NCI-H524 (cell line): Measurements from ENCODE around the gene ZNF764.
"Not testable (repeated sequence)": the region's sequence is repeated elsewhere in the genome, so short reads cannot be mapped to it uniquely, and the experiment has no call there.

Experiments used
- DNase-seq, 2 experiments: peaks; one replicate each; lab custom pipeline; 2025; lab: John Stamatoyannopoulos, UW

Gene ZNF764

GRCh38 chr16:30548416-30549253 is 9.5 kb downstream of the ZNF764 start:
- DNase-seq = no peak

GRCh38 chr16:30546115-30546514 is 12.1 kb downstream of the ZNF764 start:
- DNase-seq = no peak

GRCh38 chr16:30543067-30543466 is 15.1 kb downstream of the ZNF764 start:
- no peak for DNase-seq

- no peak for DNase-seq
These were observed 16.5 kb downstream of the ZNF764 start for GRCh38 chr16:30541502-30542329.

- not testable (repeated sequence) for DNase-seq
These were observed 17.2 kb downstream of the ZNF764 start for GRCh38 chr16:30540916-30541464.

GRCh38 chr16:30539986-30540526 is 18.1 kb downstream of the ZNF764 start:
- not testable (repeated sequence) for DNase-seq

- DNase-seq = no peak
These were observed 18.9 kb downstream of the ZNF764 start for GRCh38 chr16:30539000-30539964.

GRCh38 chr16:30536391-30537024 is 21.7 kb downstream of the ZNF764 start:
- DNase-seq = not testable (repeated sequence)

- DNase-seq = peak in 1 of 2 experiments; percentile 66
These were observed 22.4 kb downstream of the ZNF764 start for GRCh38 chr16:30535777-30536190.

GRCh38 chr16:30535106-30535776 is 22.9 kb downstream of the ZNF764 start:
- DNase-seq = peak in 1 of 2 experiments; percentile 66

GRCh38 chr16:30534368-30535105 is 23.6 kb downstream of the ZNF764 start, which contains the start of gene ZNF747:
Gene ZNF747, minus strand, starts transcription at chr16:30534858. Its CDS starts 179 bp downstream, at chr16:30534679.
- DNase-seq = peak; percentile 91 to 93

- no peak for DNase-seq
These were observed 24.3 kb downstream of the ZNF764 start for GRCh38 chr16:30533748-30534367.

- DNase-seq = no peak
These were observed 25.0 kb downstream of the ZNF764 start for GRCh38 chr16:30533146-30533522.

- DNase-seq = no peak
These were observed 25.7 kb downstream of the ZNF764 start for GRCh38 chr16:30532285-30533145.

GRCh38 chr16:30530163-30531037 is 27.8 kb downstream of the ZNF764 start:
- no peak for DNase-seq

- DNase-seq = no peak
These were observed 29.2 kb downstream of the ZNF764 start for GRCh38 chr16:30528799-30529457.
